Esophagus squamous epithelium (tissue), 5 donors: Measurements from ENCODE around the gene UBE2N. TPM values are rescaled to one million over a fixed set of nuclear protein-coding genes. Genes with fewer than 3 reads are reported as not detected.

Experiments used
- DNase-seq: peaks from one replicate; lab custom pipeline; 2025; lab: John Stamatoyannopoulos, UW
- H3K27ac ChIP-seq, 4 donors: fragments of 200-600 bp; sonication (generic); one replicate each; pipeline ENCODE4 v1.5.1; 2016 to 2019; ENCODE audit warnings: mild to moderate bottlenecking in 1 of 4
- H3K27me3 ChIP-seq, 4 donors: fragments of 200-600 bp; sonication (generic); 1 replicate in 3 of 4; 2 replicates in 1 of 4; pipeline versions ENCODE4 v1.5.1 to v1.6.0; 2017 to 2021; ENCODE audit warnings: antibody characterized with exemption in 1 of 4
- H3K36me3 ChIP-seq, 3 donors: fragments of 200-600 bp; sonication (generic); one replicate each; pipeline ENCODE4 v1.5.1; 2016 to 2019
- H3K4me1 ChIP-seq, 3 donors: fragments of 200-600 bp; sonication (generic); one replicate each; pipeline ENCODE4 v1.5.1; 2017 to 2019
- H3K4me3 ChIP-seq, 4 donors: fragments of 200-600 bp; sonication (generic); 1 replicate in 3 of 4; 2 replicates in 1 of 4; pipeline ENCODE4 v1.5.1; 2016 to 2019; ENCODE audit warnings: mild to moderate bottlenecking in 2 of 4, moderate library complexity in 1 of 4
- H3K9me3 ChIP-seq, 3 donors: fragments of 200-600 bp; sonication (generic); one replicate each; pipeline ENCODE4 v1.5.1; 2016 to 2019
- CTCF ChIP-seq, 6 experiments: fragments of 450-650 bp in 4 of 6; fragments of 200-600 bp in 2 of 6; sonication (generic) in 2 of 6; IDR thresholded peaks; one replicate each; pipeline ENCODE4 v1.5.1; 2016 to 2019; ENCODE audit warnings: antibody characterized with exemption in 6 of 6, mild to moderate bottlenecking in 4 of 6, moderate library complexity in 4 of 6
- POLR2A ChIP-seq, 4 donors: fragments of 450-650 bp; IDR thresholded peaks; one replicate each; pipeline ENCODE4 v1.6.1; 2017; ENCODE audit warnings: antibody characterized with exemption in 4 of 4, mild to moderate bottlenecking in 4 of 4, moderate library complexity in 3 of 4
- WGBS, 2 donors: methylation state at CpG; one replicate each; pipeline ENCODE4 v1.1.5; 2018; 5-methylcytosine and 5-hydroxymethylcytosine counted together
- intact Hi-C: fragments of 100-400 bp; cut with DNase I; formaldehyde crosslinking; loops from one replicate; pipeline ENCODE4 v1.15.0; 2022
- total RNA-seq, 4 donors: library from RNA; depleted of rRNA; stranded (reverse); fragments of >200 nt; gene quantifications; one replicate each; pipeline ENCODE4 v1.1.0, GENCODE V29; 2016
- donor health status: DM: yes; HTN: yes; CAD: no.

Gene UBE2N
- total RNA-seq, 4 donors from 2014 or later = 32.6 to 52.8 (median 43.3) TPM

- Histone ChIP-seq H3K9me3 (no peaks in the 10 kb centered on the region), H3K36me3 (no peaks in the 10 kb centered on the region), H3K4me1 (no peaks in the 10 kb centered on the region), H3K27me3 (no peaks in the 10 kb centered on the region), H3K27ac (no peak overlapping the region), H3K4me3 (no peak overlapping the region)
- WGBS, 2 donors = 60 to 70% methylated on average over 7 of the region's 7 CpGs
- intact Hi-C loops = no loop called here
- DNase-seq = no peak
- TF ChIP-seq POLR2A (IDR thresholded peaks at IDR 0.05) = no peak
- no peak for TF ChIP-seq CTCF (IDR thresholded peaks at IDR 0.05)
These were observed 75.9 kb downstream of the UBE2N start for GRCh38 chr12:93365616-93366405.

- Histone ChIP-seq H3K9me3 (no peaks in the 10 kb centered on the region), H3K4me1 (no peaks in the 10 kb centered on the region), H3K27ac (no peak overlapping the region), H3K36me3 (no peaks in the 10 kb centered on the region), H3K4me3 (no peak overlapping the region), H3K27me3 (no peaks in the 10 kb centered on the region)
- DNase-seq = no peak
- intact Hi-C loops = no loop called here
- no peak for TF ChIP-seq CTCF (IDR thresholded peaks at IDR 0.05)
- no peak for TF ChIP-seq POLR2A (IDR thresholded peaks at IDR 0.05)
- 63 to 68% methylated on average over 3 of the region's 3 CpGs for WGBS, 2 donors
These were observed 77.9 kb downstream of the UBE2N start for GRCh38 chr12:93363841-93364297.

- no peak for TF ChIP-seq CTCF (IDR thresholded peaks at IDR 0.05)
- no peak for TF ChIP-seq POLR2A (IDR thresholded peaks at IDR 0.05)
- Histone ChIP-seq H3K27ac (no peak overlapping the region), H3K4me3 (no peak overlapping the region), H3K36me3 (no peaks in the 10 kb centered on the region), H3K27me3 (no peaks in the 10 kb centered on the region), H3K9me3 (no peaks in the 10 kb centered on the region), H3K4me1 (no peaks in the 10 kb centered on the region)
- intact Hi-C loops = no loop called here
- no peak for DNase-seq
- WGBS, 2 donors = 75 to 79% methylated on average over 5 of the region's 5 CpGs
These were observed 80.4 kb downstream of the UBE2N start for GRCh38 chr12:93361151-93361919.

GRCh38 chr12:93360688-93361087 is 81.1 kb downstream of the UBE2N start:
- Histone ChIP-seq H3K36me3 (no peaks in the 10 kb centered on the region), H3K27ac (peak overlapping the region in 1 of 4 donors; percentile 3), H3K9me3 (no peaks in the 10 kb centered on the region), H3K4me3 (no peak overlapping the region), H3K27me3 (no peaks in the 10 kb centered on the region), H3K4me1 (no peaks in the 10 kb centered on the region)
- WGBS, 2 donors = 70 to 74% methylated on average over 2 of the region's 2 CpGs
- no peak for DNase-seq
- intact Hi-C loops = no loop called here
- no peak for TF ChIP-seq CTCF (IDR thresholded peaks at IDR 0.05)
- TF ChIP-seq POLR2A (IDR thresholded peaks at IDR 0.05) = no peak

GRCh38 chr12:93358821-93359220 is 82.9 kb downstream of the UBE2N start:
- Histone ChIP-seq H3K4me3 (no peak overlapping the region), H3K36me3 (no peaks in the 10 kb centered on the region), H3K27me3 (no peaks in the 10 kb centered on the region), H3K9me3 (no peaks in the 10 kb centered on the region), H3K27ac (no peak overlapping the region), H3K4me1 (no peaks in the 10 kb centered on the region)
- TF ChIP-seq POLR2A (IDR thresholded peaks at IDR 0.05) (no peak), CTCF (IDR thresholded peaks at IDR 0.05) (no peak)
- 80 to 92% methylated on average over 2 of the region's 2 CpGs for WGBS, 2 donors
- DNase-seq = no peak
- intact Hi-C loops = no loop called here
